ENCODE measurements around the gene STX12.

STX12 gene

DNA sequence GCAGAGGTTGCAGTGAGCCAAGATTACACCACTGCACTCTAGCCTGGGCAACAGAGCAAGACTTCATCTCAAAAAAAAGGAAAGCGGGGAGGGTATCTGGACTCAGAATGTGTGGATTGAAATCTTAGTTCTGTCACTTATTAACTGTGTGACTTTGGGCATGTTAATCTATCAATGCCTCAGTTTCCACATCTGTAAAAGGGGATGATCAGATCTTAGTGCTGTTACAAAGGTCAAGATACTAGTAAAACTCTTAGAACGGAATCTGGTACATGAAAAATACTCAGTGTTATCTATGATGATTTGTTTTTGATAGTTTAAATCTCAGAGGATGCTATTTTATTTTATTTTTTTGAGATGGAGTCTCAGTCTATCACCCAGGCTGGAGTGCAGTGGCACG, 36.8 kb upstream of the STX12 start:
- in situ Hi-C loops (cut with MboI; ENCODE audit: low sequenced_read_pairs, unreplicated experiment) = no loop called here
- TF ChIP-seq, protein P1, sequence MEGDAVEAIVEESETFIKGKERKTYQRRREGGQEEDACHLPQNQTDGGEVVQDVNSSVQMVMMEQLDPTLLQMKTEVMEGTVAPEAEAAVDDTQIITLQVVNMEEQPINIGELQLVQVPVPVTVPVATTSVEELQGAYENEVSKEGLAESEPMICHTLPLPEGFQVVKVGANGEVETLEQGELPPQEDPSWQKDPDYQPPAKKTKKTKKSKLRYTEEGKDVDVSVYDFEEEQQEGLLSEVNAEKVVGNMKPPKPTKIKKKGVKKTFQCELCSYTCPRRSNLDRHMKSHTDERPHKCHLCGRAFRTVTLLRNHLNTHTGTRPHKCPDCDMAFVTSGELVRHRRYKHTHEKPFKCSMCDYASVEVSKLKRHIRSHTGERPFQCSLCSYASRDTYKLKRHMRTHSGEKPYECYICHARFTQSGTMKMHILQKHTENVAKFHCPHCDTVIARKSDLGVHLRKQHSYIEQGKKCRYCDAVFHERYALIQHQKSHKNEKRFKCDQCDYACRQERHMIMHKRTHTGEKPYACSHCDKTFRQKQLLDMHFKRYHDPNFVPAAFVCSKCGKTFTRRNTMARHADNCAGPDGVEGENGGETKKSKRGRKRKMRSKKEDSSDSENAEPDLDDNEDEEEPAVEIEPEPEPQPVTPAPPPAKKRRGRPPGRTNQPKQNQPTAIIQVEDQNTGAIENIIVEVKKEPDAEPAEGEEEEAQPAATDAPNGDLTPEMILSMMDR (IDR thresholded peaks at IDR 0.05; ENCODE audit: borderline replicate concordance, control extremely low read depth, extremely low read depth, insufficient read depth, missing control alignments) = no peak
- DNase-seq (ENCODE audit: low spot score) = no peak

DNA sequence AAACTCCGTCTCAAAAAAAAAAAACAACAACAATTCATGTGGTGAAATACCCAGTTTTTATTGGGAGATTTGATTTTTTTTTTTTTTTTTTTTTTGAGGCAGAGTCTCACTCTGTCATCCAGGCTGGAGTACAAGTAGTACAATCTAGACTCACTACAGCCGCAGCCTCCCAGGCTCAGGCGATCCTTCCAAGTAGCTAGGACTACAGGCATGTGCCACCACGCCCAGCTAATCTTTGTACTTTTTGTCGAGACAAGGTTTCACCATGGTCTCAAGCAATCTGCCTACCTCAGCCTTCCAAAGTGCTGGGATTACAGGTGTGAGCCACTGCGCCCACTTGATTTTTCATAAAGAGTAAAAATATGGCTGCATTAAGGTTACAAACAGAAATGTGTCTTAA, 31.9 kb upstream of the STX12 start:
- TF ChIP-seq, protein P1 (IDR thresholded peaks at IDR 0.05; ENCODE audit: borderline replicate concordance, control extremely low read depth, extremely low read depth, insufficient read depth, missing control alignments) = no peak
- in situ Hi-C loops (cut with MboI; ENCODE audit: low sequenced_read_pairs, unreplicated experiment) = no loop called here
- no peak for DNase-seq (ENCODE audit: low spot score)

DNA sequence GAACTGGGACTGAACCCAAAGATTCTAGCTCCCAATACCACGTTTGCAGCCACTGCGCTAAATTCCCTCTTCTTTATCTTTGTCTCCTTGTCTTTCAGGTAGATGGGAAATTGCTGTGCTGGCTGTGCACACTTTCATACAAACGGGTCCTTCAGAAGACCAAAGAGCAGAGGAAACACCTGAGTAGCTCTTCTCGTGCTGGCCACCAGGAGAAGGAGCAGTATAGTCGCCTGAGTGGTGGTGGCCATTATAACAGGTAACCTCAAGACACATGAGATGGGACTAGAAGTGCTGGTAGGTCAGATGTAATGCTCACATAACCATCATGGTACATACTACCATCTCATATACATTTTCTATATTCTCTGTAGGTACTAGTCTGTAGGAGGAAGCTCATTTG, 28.5 kb upstream of the STX12 start:
- TF ChIP-seq, protein P1 (IDR thresholded peaks at IDR 0.05; ENCODE audit: borderline replicate concordance, control extremely low read depth, extremely low read depth, insufficient read depth, missing control alignments) = no peak
- in situ Hi-C loops (cut with MboI; ENCODE audit: low sequenced_read_pairs, unreplicated experiment) = no loop called here
- no peak for DNase-seq (ENCODE audit: low spot score)

GRCh38 chr1:27745466-27745865, 27.6 kb upstream of the STX12 start:
- TF ChIP-seq, protein P1 (IDR thresholded peaks at IDR 0.05; ENCODE audit: borderline replicate concordance, control extremely low read depth, extremely low read depth, insufficient read depth, missing control alignments) = no peak

DNA sequence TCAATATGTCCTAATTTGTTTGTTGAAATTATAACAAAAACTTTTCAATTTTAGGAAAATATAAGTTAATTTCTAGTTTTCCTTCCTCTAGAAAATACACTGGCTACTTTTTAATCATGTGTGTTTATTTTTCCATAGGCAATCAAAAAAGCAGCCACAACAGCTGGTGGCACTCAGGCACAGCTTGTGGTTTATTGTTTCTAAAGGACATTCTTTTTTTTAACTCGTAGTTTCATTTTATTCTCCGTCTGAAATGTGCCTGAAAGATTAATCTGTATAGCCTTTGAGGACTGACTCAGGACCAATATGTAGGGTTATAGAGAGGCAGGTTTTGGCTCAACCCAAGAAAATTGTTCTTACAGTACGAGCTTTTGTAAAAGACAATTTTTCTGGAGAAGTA, 20.7 kb upstream of the STX12 start:
- no peak for DNase-seq (ENCODE audit: low spot score)
- in situ Hi-C loops (cut with MboI; ENCODE audit: low sequenced_read_pairs, unreplicated experiment) = no loop called here
- TF ChIP-seq, protein P1 (IDR thresholded peaks at IDR 0.05; ENCODE audit: borderline replicate concordance, control extremely low read depth, extremely low read depth, insufficient read depth, missing control alignments) = no peak

More at GRCh38 chr1:27745466-27745865, 27.6 kb upstream of the STX12 start:
- no peak for DNase-seq (ENCODE audit: low spot score)
- in situ Hi-C loops (cut with MboI; ENCODE audit: low sequenced_read_pairs, unreplicated experiment) = no loop called here

DNA sequence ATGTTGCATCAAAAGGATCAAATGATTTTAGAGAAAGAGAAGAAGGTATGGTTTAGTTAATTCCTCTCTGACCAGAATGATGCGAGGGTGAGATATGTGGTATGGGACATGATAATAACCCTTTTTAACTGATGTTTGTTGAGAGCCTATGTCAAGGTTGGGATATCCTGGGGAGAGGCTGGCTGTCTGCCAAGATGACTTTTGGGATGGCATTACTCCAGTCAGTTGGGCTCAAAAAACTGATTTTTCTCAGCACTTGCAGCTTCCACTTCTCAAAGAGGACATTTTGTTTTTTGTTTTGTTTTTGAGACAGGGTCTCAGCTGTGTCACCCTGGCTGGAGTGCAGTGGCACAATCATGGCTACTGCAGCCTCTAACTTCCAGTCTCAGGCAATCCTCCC, 17.7 kb upstream of the STX12 start:
- in situ Hi-C loops (cut with MboI; ENCODE audit: low sequenced_read_pairs, unreplicated experiment) = no loop called here
- no peak for DNase-seq (ENCODE audit: low spot score)
- TF ChIP-seq, protein P1 (IDR thresholded peaks at IDR 0.05; ENCODE audit: borderline replicate concordance, control extremely low read depth, extremely low read depth, insufficient read depth, missing control alignments) = no peak

- in situ Hi-C loops (cut with MboI; ENCODE audit: low sequenced_read_pairs, unreplicated experiment) = no loop called here
- DNase-seq (ENCODE audit: low spot score) = no peak
- TF ChIP-seq, protein P1 (IDR thresholded peaks at IDR 0.05; ENCODE audit: borderline replicate concordance, control extremely low read depth, extremely low read depth, insufficient read depth, missing control alignments) = no peak
These were observed 17.2 kb upstream of the STX12 start for GRCh38 chr1:27755865-27756264.
